Liver (tissue), 9 donors: Measurements from ENCODE around the gene CYBB. TPM values are rescaled to one million over a fixed set of nuclear protein-coding genes. Genes with fewer than 3 reads are reported as not detected.

Experiments used
- DNase-seq: peaks from one replicate; pipeline ENCODE4 v3.0.0-alpha.2; 2017; ENCODE audit warnings: low spot score
- H3K27ac ChIP-seq, 2 donors: one replicate each; pipeline ENCODE4 v1.7.0; 2013; ENCODE audit warnings: inconsistent platforms in 2 of 2, low read length in 2 of 2, control low read depth in 1 of 2, low read depth in 1 of 2, mild to moderate bottlenecking in 1 of 2
- H3K27me3 ChIP-seq, 4 donors: one replicate each; pipeline versions ENCODE4 v1.6.1 to v1.7.0; 2013; ENCODE audit warnings: low read length in 3 of 4, inconsistent platforms in 1 of 4, mild to moderate bottlenecking in 1 of 4, moderate library complexity in 1 of 4; ENCODE audit not compliant: control insufficient read depth in 4 of 4, insufficient read depth in 4 of 4
- H3K36me3 ChIP-seq, 4 donors: one replicate each; pipeline versions ENCODE4 v1.6.1 to v1.7.0; 2013; ENCODE audit warnings: low read length in 3 of 4, mild to moderate bottlenecking in 3 of 4, low read depth in 1 of 4, moderate library complexity in 1 of 4; ENCODE audit not compliant: control insufficient read depth in 4 of 4, insufficient read depth in 3 of 4
- H3K4me1 ChIP-seq, 4 donors: one replicate each; pipeline versions ENCODE4 v1.6.1 to v1.7.0; 2013; ENCODE audit warnings: low read length in 3 of 4, mild to moderate bottlenecking in 3 of 4, moderate library complexity in 1 of 4; ENCODE audit not compliant: control insufficient read depth in 4 of 4, insufficient read depth in 4 of 4
- H3K4me3 ChIP-seq, 3 donors: one replicate each; pipeline versions ENCODE4 v1.6.1 to v1.7.0; 2013; ENCODE audit warnings: low read length in 3 of 3, control low read depth in 1 of 3, low read depth in 1 of 3, mild to moderate bottlenecking in 1 of 3
- H3K9ac ChIP-seq, 2 donors: one replicate each; pipeline ENCODE4 v1.7.0; 2013; ENCODE audit warnings: low read length in 2 of 2, mild to moderate bottlenecking in 2 of 2, moderate library complexity in 2 of 2, control low read depth in 1 of 2, low read depth in 1 of 2
- H3K9me3 ChIP-seq, 4 donors: one replicate each; pipeline versions ENCODE4 v1.6.1 to v1.7.0; 2013; ENCODE audit warnings: low read length in 3 of 4; ENCODE audit not compliant: control insufficient read depth in 4 of 4
- ATF3 ChIP-seq: IDR thresholded peaks from 2 replicates; pipeline ENCODE4 v1.6.1; 2016; ENCODE audit warnings: antibody characterized with exemption
- CTCF ChIP-seq: fragments of 150-350 bp; IDR thresholded peaks from 2 replicates; pipeline ENCODE4 v1.5.1; 2017; ENCODE audit warnings: improper control_type of control experiment, low read depth, low read length; ENCODE audit not compliant: missing input control
- EGR1 ChIP-seq, 2 donors: IDR thresholded peaks; 2 replicates each; pipeline ENCODE4 v1.6.1; 2016 to 2018; ENCODE audit warnings: antibody characterized with exemption in 2 of 2, low read depth in 2 of 2
- HNF4A ChIP-seq, 2 donors: conservative IDR thresholded peaks; 2 replicates each; pipeline ENCODE4 v1.6.1; 2016; ENCODE audit warnings: antibody characterized with exemption in 2 of 2, mild to moderate bottlenecking in 2 of 2
- HNF4G ChIP-seq: IDR thresholded peaks from 2 replicates; pipeline ENCODE4 v1.6.1; 2016; ENCODE audit warnings: antibody characterized with exemption
- JUND ChIP-seq, 2 donors: IDR thresholded peaks; 2 replicates each; pipeline ENCODE4 v1.6.1; 2016; ENCODE audit warnings: antibody characterized with exemption in 2 of 2
- MAX ChIP-seq: IDR thresholded peaks from 2 replicates; pipeline ENCODE4 v1.6.1; 2016; ENCODE audit warnings: antibody characterized with exemption
- RAD21 ChIP-seq, 2 donors: IDR thresholded peaks; 2 replicates each; pipeline ENCODE4 v1.6.1; 2016; ENCODE audit warnings: antibody characterized with exemption in 2 of 2, mild to moderate bottlenecking in 2 of 2
- REST ChIP-seq: IDR thresholded peaks from 2 replicates; pipeline ENCODE4 v1.6.1; 2016; ENCODE audit warnings: antibody characterized with exemption, mild to moderate bottlenecking
- RXRA ChIP-seq, 2 donors: IDR thresholded peaks; 2 replicates each; pipeline ENCODE4 v1.6.1; 2017 to 2018; ENCODE audit warnings: antibody characterized with exemption in 2 of 2, mild to moderate bottlenecking in 1 of 2
- SP1 ChIP-seq: IDR thresholded peaks from 2 replicates; pipeline ENCODE4 v1.6.1; 2018; ENCODE audit warnings: antibody characterized with exemption, mild to moderate bottlenecking
- TAF1 ChIP-seq: conservative IDR thresholded peaks from 2 replicates; pipeline ENCODE4 v1.6.1; 2016; ENCODE audit warnings: antibody characterized with exemption, mild to moderate bottlenecking
- YY1 ChIP-seq: IDR thresholded peaks from 2 replicates; pipeline ENCODE4 v1.6.1; 2016; ENCODE audit warnings: antibody characterized with exemption, mild to moderate bottlenecking
- ZBTB33 ChIP-seq: IDR thresholded peaks from 2 replicates; pipeline ENCODE4 v1.6.1; 2016; ENCODE audit warnings: antibody characterized with exemption
- WGBS: extraction: QIAGEN DNeasy Blood & Tissue Kit; methylation state at CpG from one replicate; pipeline ENCODE4 v1.1.7; 2013; 5-methylcytosine and 5-hydroxymethylcytosine counted together
- polyA plus RNA-seq, 2 donors: library from polyadenylated mRNA; stranded (reverse) in 1 of 2; unstranded in 1 of 2; fragments of 200-250 nt in 1 of 2; fragments of >200 nt in 1 of 2; fragmentation: Nextera tagmentation in 1 of 2; extraction: Ambion mirVana in 1 of 2; gene quantifications; one replicate each; pipeline versions ENCODE4 v1.2.1 to v1.2.3, GENCODE V29; 2013 to 2015
- total RNA-seq, 2 donors: library from RNA; depleted of rRNA; stranded (reverse); fragments of >200 nt; gene quantifications; one replicate each; pipeline ENCODE4 v1.2.3, GENCODE V29; 2014
- donor health status: healthy.
- donor health status: healthy.
- donor health status: healthy.
- donor health status: healthy.
- donor health status: healthy.

CYBB gene
- total and polyA plus RNA-seq, 4 donors: 2.8 to 65.7 (median 14.5) TPM

- no peaks in the 10 kb centered on the region for H3K9me3 ChIP-seq
- no peaks in the 10 kb centered on the region for H3K27me3 ChIP-seq
- DNase-seq: no peak
- H3K9ac ChIP-seq: no peak overlapping the region
- no peak for TF ChIP-seq REST
- TF ChIP-seq JUND (IDR thresholded peaks at IDR 0.05): no peak
- TF ChIP-seq SP1: no peak
- TF ChIP-seq MAX: no peak
- no peak for TF ChIP-seq YY1
- TF ChIP-seq HNF4A (conservative IDR thresholded peaks at IDR 0.05): no peak
- TF ChIP-seq RAD21 (IDR thresholded peaks at IDR 0.05): no peak
- no peak for TF ChIP-seq EGR1 (IDR thresholded peaks at IDR 0.05; ENCODE audit: low read depth in 2 of 2)
- no peak for TF ChIP-seq HNF4G
- no peaks in the 10 kb centered on the region for H3K36me3 ChIP-seq
- H3K27ac ChIP-seq: no peak overlapping the region
- peaks cover 0 to 10% (median 3%) of the 10 kb centered on the region in 4 donors for H3K4me1 ChIP-seq
- no peak overlapping the region for H3K4me3 ChIP-seq
- 83% methylated on average over 2 of the region's 2 CpGs for WGBS
Observed at GRCh38 chrX:37799936-37800335, 20.1 kb downstream of the CYBB start.

- Histone ChIP-seq H3K4me3 (no peak overlapping the region), H3K27ac (no peak overlapping the region), H3K27me3 (no peaks in the 10 kb centered on the region), H3K9ac (no peak overlapping the region), H3K4me1 (peaks cover 0 to 10% (median 3%) of the 10 kb centered on the region in 4 donors), H3K9me3 (no peaks in the 10 kb centered on the region), H3K36me3 (no peaks in the 10 kb centered on the region)
- no peak for DNase-seq
- no peak for TF ChIP-seq RXRA (IDR thresholded peaks at IDR 0.05)
- no peak for TF ChIP-seq CTCF
- no peak for TF ChIP-seq ZBTB33
- no peak for TF ChIP-seq TAF1
- no peak for TF ChIP-seq ATF3
- TF ChIP-seq YY1: no peak
- no peak for TF ChIP-seq HNF4G
Observed at GRCh38 chrX:37800717-37801116, 20.9 kb downstream of the CYBB start.
